Activated CD8-positive, alpha-beta T cell treated with anti-CD3 and anti-CD28 coated beads for 36 hours (primary cell): ENCODE measurements around the gene LCN2. TPM values are rescaled to one million over a fixed set of nuclear protein-coding genes. Genes with fewer than 3 reads are reported as not detected.

ENCODE experiments used
- ATAC-seq: fragments of 200-7000 bp; cut with Tn5 transposase; one replicate; pipeline ENCODE4 v1.10.0; 2021; ENCODE audit warnings: mild to moderate bottlenecking, moderate library complexity
- CTCF ChIA-PET: fragments of 350-600 bp; sonication (Branson Sonifier 250); formaldehyde crosslinking; loops from one replicate; lab custom pipeline; 2021; ENCODE audit warnings: antibody characterized with exemption; lab: Charles Lee
- POLR2A ChIA-PET: fragments of 350-600 bp; sonication (Branson Sonifier 250); formaldehyde crosslinking; loops from one replicate; lab custom pipeline; 2021; ENCODE audit warnings: antibody characterized with exemption; lab: Charles Lee
- DNase-seq: peaks from one replicate; pipeline ENCODE4 v3.0.0-alpha.2; 2020
- H3K27ac Mint-ChIP-seq: one replicate; pipeline ENCODE4 v1.8.0; 2021; ENCODE audit warnings: mild to moderate bottlenecking, mixed read lengths
- H3K27me3 Mint-ChIP-seq: one replicate; pipeline ENCODE4 v1.8.0; 2021; ENCODE audit warnings: mixed read lengths
- H3K36me3 Mint-ChIP-seq: one replicate; pipeline ENCODE4 v1.8.0; 2021; ENCODE audit warnings: low read depth, mixed read lengths
- H3K4me1 Mint-ChIP-seq: one replicate; pipeline ENCODE4 v1.8.0; 2021; ENCODE audit warnings: low read depth, mixed read lengths
- H3K4me3 Mint-ChIP-seq: one replicate; pipeline ENCODE4 v1.8.0; 2021; ENCODE audit warnings: mild to moderate bottlenecking, moderate library complexity, mixed read lengths
- H3K9me3 Mint-ChIP-seq: one replicate; pipeline ENCODE4 v1.8.0; 2021; ENCODE audit warnings: mixed read lengths
- CTCF ChIP-seq: fragments of 200-600 bp; IDR thresholded peaks from one replicate; pipeline ENCODE4 v1.8.0; 2022; ENCODE audit warnings: antibody characterized with exemption, mild to moderate bottlenecking
- intact Hi-C: fragments of 100-400 bp; cut with micrococcal nuclease; formaldehyde crosslinking; loops from one replicate; pipeline ENCODE4 v1.10.0; 2022
- total RNA-seq, 2 experiments: library from RNA; stranded (reverse); gene quantifications; one replicate each; pipeline ENCODE4 v1.2.3, GENCODE V29; 2021

The LCN2 gene
- total RNA-seq, 2 experiments from 2014 or later: not detected

GRCh38 chr9:128169492-128169891 lies 20.2 kb downstream of the LCN2 start:
- no peaks in the 10 kb centered on the region for H3K27me3 Mint-ChIP-seq
- no peak for TF ChIP-seq CTCF
- peaks cover 2% of the 10 kb centered on the region for H3K4me1 Mint-ChIP-seq
- no peak for DNase-seq
- no peak overlapping the region for H3K4me3 Mint-ChIP-seq
- H3K27ac Mint-ChIP-seq: no peak overlapping the region
- ChIA-PET CTCF (interaction anchor here (1.1 kb wide), 1 partner anchor 52 kb away, joined by 3 read pairs; no protein-coding TSS in a partner anchor), POLR2A (interaction anchor here (1.3 kb wide), 1 partner anchor 9 kb away, joined by 9 read pairs; the partner anchor contains the start of gene BBLN)
- H3K36me3 Mint-ChIP-seq: peaks cover 10% of the 10 kb centered on the region
- intact Hi-C loops: no loop called here
- no peaks in the 10 kb centered on the region for H3K9me3 Mint-ChIP-seq
- ATAC-seq: no peak

GRCh38 chr9:128169925-128170324 lies 20.7 kb downstream of the LCN2 start:
- H3K27ac Mint-ChIP-seq: no peak overlapping the region

GRCh38 chr9:128174062-128174461 lies 24.8 kb downstream of the LCN2 start:
- CTCF ChIA-PET: interaction anchor here (1.4 to 1.6 kb wide), 2 partner anchors 10 to 23 kb away, joined by 3 to 6 read pairs; no protein-coding TSS in a partner anchor
- POLR2A ChIA-PET: no interaction called here
- H3K27ac Mint-ChIP-seq: no peak overlapping the region
- no peak for ATAC-seq
- no peaks in the 10 kb centered on the region for H3K9me3 Mint-ChIP-seq
- DNase-seq: no peak
- no peak for TF ChIP-seq CTCF
- peaks cover 2% of the 10 kb centered on the region for H3K4me1 Mint-ChIP-seq
- H3K36me3 Mint-ChIP-seq: peaks cover 22% of the 10 kb centered on the region
- no peak overlapping the region for H3K4me3 Mint-ChIP-seq
- intact Hi-C loops: no loop called here
- H3K27me3 Mint-ChIP-seq: no peaks in the 10 kb centered on the region

More at GRCh38 chr9:128169925-128170324, 20.7 kb downstream of the LCN2 start:
- intact Hi-C loops: no loop called here
- ChIA-PET CTCF (interaction anchor here (0.6 to 1.1 kb wide), 2 partner anchors 33 to 52 kb away, joined by 3 read pairs; no protein-coding TSS in a partner anchor), POLR2A (interaction anchor here (1.3 kb wide), 1 partner anchor 10 kb away, joined by 9 read pairs; the partner anchor contains the start of gene BBLN)
- ATAC-seq: no peak
- DNase-seq: no peak
- Mint-ChIP-seq H3K36me3 (peaks cover 10% of the 10 kb centered on the region), H3K9me3 (no peaks in the 10 kb centered on the region), H3K27me3 (no peaks in the 10 kb centered on the region), H3K4me1 (peaks cover 2% of the 10 kb centered on the region), H3K4me3 (no peak overlapping the region)
- no peak for TF ChIP-seq CTCF

- ATAC-seq (no peak), DNase-seq (no peak)
- ChIA-PET POLR2A (interaction anchor here (1.0 to 1.5 kb wide), 4 partner anchors 11 to 43 kb away, joined by 3 to 6 read pairs (median 3); partner anchors contain the start of genes BBLN and CIZ1), CTCF (interaction anchor here (0.9 to 1.6 kb wide), 4 partner anchors 9 to 264 kb away, joined by 3 to 6 read pairs (median 4); no protein-coding TSS in a partner anchor)
- peaks cover 33% of the 10 kb centered on the region for H3K36me3 Mint-ChIP-seq
- TF ChIP-seq CTCF: no peak
- peaks cover under 1% of the 10 kb centered on the region for H3K4me1 Mint-ChIP-seq
- no peak overlapping the region for H3K27ac Mint-ChIP-seq
- no peaks in the 10 kb centered on the region for H3K27me3 Mint-ChIP-seq
- intact Hi-C loops: no loop called here
- no peaks in the 10 kb centered on the region for H3K9me3 Mint-ChIP-seq
- no peak overlapping the region for H3K4me3 Mint-ChIP-seq
Observed at GRCh38 chr9:128175102-128175563, 25.9 kb downstream of the LCN2 start.

- peaks cover 38% of the 10 kb centered on the region for H3K36me3 Mint-ChIP-seq
- no peak for TF ChIP-seq CTCF
- no peaks in the 10 kb centered on the region for H3K27me3 Mint-ChIP-seq
- ChIA-PET POLR2A (interaction anchor here (1.1 to 1.5 kb wide), 3 partner anchors 11 to 16 kb away, joined by 3 to 6 read pairs (median 3); partner anchors contain the start of genes BBLN and CIZ1), CTCF (interaction anchor here (1.1 to 1.6 kb wide), 3 partner anchors 8 to 19 kb away, joined by 3 to 6 read pairs (median 4); no protein-coding TSS in a partner anchor)
- intact Hi-C loops: no loop called here
- no peak for ATAC-seq
- DNase-seq: no peak
- H3K4me3 Mint-ChIP-seq: no peak overlapping the region
- no peaks in the 10 kb centered on the region for H3K4me1 Mint-ChIP-seq
- peak overlapping the region; percentile 52 for H3K27ac Mint-ChIP-seq
- no peaks in the 10 kb centered on the region for H3K9me3 Mint-ChIP-seq
Observed at GRCh38 chr9:128175726-128176125, 26.5 kb downstream of the LCN2 start.
